KMS-11 (cell line): ENCODE measurements around the gene NBAS.

Experiments
- H2AFZ ChIP-seq: fragments of 200-600 bp; sonication (generic); 2 replicates; pipeline ENCODE4 v1.6.1; 2016; ENCODE audit warnings: antibody characterized with exemption, mixed run types, low read depth
- H3K27ac ChIP-seq: fragments of 200-600 bp; sonication (generic); 2 replicates; pipeline ENCODE4 v1.6.1; 2016; ENCODE audit warnings: mild to moderate bottlenecking, mixed run types
- H3K27me3 ChIP-seq: fragments of 200-600 bp; sonication (generic); 2 replicates; pipeline ENCODE4 v1.6.1; 2017; ENCODE audit warnings: mild to moderate bottlenecking, low read depth, mixed run types, moderate library complexity; ENCODE audit not compliant: insufficient read depth
- H3K36me3 ChIP-seq: fragments of 200-600 bp; sonication (generic); 2 replicates; pipeline ENCODE4 v1.6.1; 2017; ENCODE audit warnings: mild to moderate bottlenecking, mixed run types; ENCODE audit not compliant: insufficient read depth
- H3K4me1 ChIP-seq: fragments of 200-600 bp; sonication (generic); 2 replicates; pipeline ENCODE4 v1.6.1; 2016; ENCODE audit warnings: mild to moderate bottlenecking, low read depth, mixed run types; ENCODE audit not compliant: poor library complexity, severe bottlenecking
- H3K4me2 ChIP-seq: fragments of 200-600 bp; sonication (generic); 2 replicates; pipeline ENCODE4 v1.7.0; 2016; ENCODE audit warnings: mild to moderate bottlenecking, mixed run types
- H3K4me3 ChIP-seq: fragments of 200-600 bp; sonication (generic); IDR thresholded peaks from 2 replicates; pipeline ENCODE4 v1.6.1; 2017; ENCODE audit warnings: low read depth, low read length, mixed read lengths; ENCODE audit not compliant: insufficient read depth
- H3K79me2 ChIP-seq: fragments of 200-600 bp; sonication (generic); 2 replicates; pipeline ENCODE4 v1.6.1; 2016; ENCODE audit warnings: low read depth, mixed run types; ENCODE audit not compliant: insufficient read depth
- H3K9ac ChIP-seq: fragments of 200-600 bp; sonication (generic); 2 replicates; pipeline ENCODE4 v1.6.1; 2016; ENCODE audit warnings: mild to moderate bottlenecking, mixed run types
- H4K20me1 ChIP-seq: fragments of 200-600 bp; sonication (generic); 2 replicates; pipeline ENCODE4 v1.6.1; 2016; ENCODE audit warnings: mild to moderate bottlenecking, mixed run types; ENCODE audit not compliant: insufficient read depth
- CTCF ChIP-seq: fragments of 200-600 bp; sonication (generic); conservative IDR thresholded peaks from 2 replicates; pipeline ENCODE4 v1.6.1; 2017; ENCODE audit warnings: low read depth, mild to moderate bottlenecking, antibody characterized with exemption, low read length, moderate library complexity, mixed read lengths

NBAS gene

GRCh38 chr2:15170070-15170775 lies 390.9 kb downstream of the NBAS start:
- Histone ChIP-seq H2AFZ (no peak overlapping the region), H4K20me1 (no peaks in the 10 kb centered on the region), H3K79me2 (no peaks in the 10 kb centered on the region), H3K4me2 (no peak overlapping the region), H3K27ac (no peak overlapping the region), H3K4me3 (no peak overlapping the region), H3K9ac (no peak overlapping the region), H3K36me3 (no peaks in the 10 kb centered on the region), H3K27me3 (no peaks in the 10 kb centered on the region), H3K4me1 (no peaks in the 10 kb centered on the region)
- no peak for TF ChIP-seq CTCF

DNA sequence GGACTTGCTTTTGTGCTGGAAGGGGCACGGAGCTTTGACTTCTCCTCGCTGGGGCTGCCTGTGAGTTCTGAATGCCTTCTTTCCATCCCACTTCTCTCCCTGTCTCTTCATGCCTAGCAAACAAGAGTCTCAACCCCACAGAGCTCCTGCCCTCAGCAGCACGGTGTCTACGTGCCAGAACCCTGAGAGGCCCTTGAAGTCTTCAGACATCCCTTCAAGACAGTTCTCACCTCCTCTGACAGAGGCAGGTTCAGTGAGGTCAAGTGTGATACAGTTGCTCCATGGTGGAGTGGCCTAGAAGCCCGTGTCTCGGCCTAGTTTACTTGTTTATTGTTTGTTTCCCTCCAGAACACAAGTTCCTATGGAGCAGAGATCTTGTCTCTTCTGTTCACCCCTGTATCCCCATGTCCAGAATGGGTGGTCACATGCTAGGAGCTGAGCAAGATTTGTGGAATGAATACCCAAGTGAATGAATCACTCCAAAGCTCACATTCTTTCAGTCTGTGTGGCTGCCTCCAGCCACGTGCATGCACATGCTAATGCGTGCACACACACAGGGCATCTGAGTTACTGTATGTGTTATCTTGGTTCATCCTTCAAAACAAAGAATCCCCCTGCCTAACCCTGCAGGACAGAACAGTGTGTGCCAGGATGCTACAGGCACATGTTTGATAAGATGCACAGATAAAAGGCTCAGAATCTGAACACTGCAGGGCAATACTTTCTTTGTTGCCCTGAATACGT lies 391.6 kb downstream of the NBAS start:
- no peak overlapping the region for H2AFZ ChIP-seq
- no peaks in the 10 kb centered on the region for H4K20me1 ChIP-seq
- H3K36me3 ChIP-seq, result no peaks in the 10 kb centered on the region
- H3K9ac ChIP-seq, result no peak overlapping the region
- no peak for TF ChIP-seq CTCF
- H3K4me1 ChIP-seq, result no peaks in the 10 kb centered on the region
- H3K4me3 ChIP-seq, result no peak overlapping the region
- H3K27me3 ChIP-seq, result no peaks in the 10 kb centered on the region
- no peaks in the 10 kb centered on the region for H3K79me2 ChIP-seq
- no peak overlapping the region for H3K27ac ChIP-seq
- no peak overlapping the region for H3K4me2 ChIP-seq

DNA sequence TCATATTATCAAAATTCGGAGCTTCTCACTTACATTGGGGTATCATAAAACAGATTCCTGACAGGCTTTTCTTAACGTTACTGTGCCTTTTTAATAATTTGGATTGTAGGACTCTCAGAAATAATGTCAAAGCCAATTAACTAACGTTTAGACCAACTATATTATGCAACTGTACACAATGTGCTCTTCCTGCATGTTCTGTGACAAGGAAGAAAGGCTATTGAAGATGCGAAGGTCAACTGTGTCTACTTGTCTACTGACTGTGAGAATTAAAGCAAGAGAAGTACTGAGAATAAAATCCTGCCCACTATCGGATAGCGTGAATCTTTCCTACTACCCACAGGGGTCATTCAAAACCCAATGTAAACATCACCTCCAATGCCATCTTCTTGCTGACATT lies 393.0 kb downstream of the NBAS start:
- Histone ChIP-seq H3K9ac (no peak overlapping the region), H3K4me2 (no peak overlapping the region), H3K4me3 (no peak overlapping the region), H2AFZ (no peak overlapping the region), H3K27ac (no peak overlapping the region), H3K27me3 (no peaks in the 10 kb centered on the region), H3K4me1 (no peaks in the 10 kb centered on the region), H3K79me2 (no peaks in the 10 kb centered on the region), H4K20me1 (no peaks in the 10 kb centered on the region), H3K36me3 (no peaks in the 10 kb centered on the region)
- TF ChIP-seq CTCF, result no peak

DNA sequence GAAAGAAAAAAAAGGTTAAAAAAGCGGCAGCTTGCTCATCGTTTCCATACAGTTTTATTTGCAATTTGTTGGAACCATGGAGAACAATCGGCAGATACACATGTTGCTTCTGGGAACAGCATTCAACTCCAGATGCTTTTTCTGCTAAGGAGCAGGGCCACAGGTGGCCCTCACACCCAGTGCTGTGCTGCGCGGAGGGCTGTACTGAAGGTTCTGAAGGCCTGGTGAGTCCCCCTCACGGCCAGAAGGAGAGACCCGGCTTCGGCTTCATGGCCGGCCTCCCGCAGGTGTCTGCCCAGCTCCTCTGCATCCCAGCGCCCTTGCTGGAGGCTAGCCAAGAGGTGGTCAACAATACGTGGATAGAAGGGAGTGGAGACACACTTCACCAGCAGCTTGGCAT lies 394.3 kb downstream of the NBAS start:
- no peaks in the 10 kb centered on the region for H4K20me1 ChIP-seq
- H3K27me3 ChIP-seq, result no peaks in the 10 kb centered on the region
- H3K36me3 ChIP-seq, result no peaks in the 10 kb centered on the region
- no peak overlapping the region for H3K9ac ChIP-seq
- no peak overlapping the region for H3K4me2 ChIP-seq
- no peak overlapping the region for H2AFZ ChIP-seq
- H3K79me2 ChIP-seq, result no peaks in the 10 kb centered on the region
- no peaks in the 10 kb centered on the region for H3K4me1 ChIP-seq
- TF ChIP-seq CTCF, result no peak
- H3K4me3 ChIP-seq, result no peak overlapping the region
- H3K27ac ChIP-seq, result no peak overlapping the region
